ENCODE data around the gene FKBP10.
"Not testable (repeated sequence)": the region's sequence is repeated elsewhere in the genome, so short reads cannot be mapped to it uniquely, and the experiment has no call there.

GRCh38 chr17:41851382-41851781 is 38.6 kb downstream of the FKBP10 start:
- TF ChIP-seq REST, ATF3 (IDR thresholded peaks at IDR 0.05): not testable (repeated sequence)
